Suppressor macrophage (primary cell): ENCODE measurements around the gene ASRGL1.
A peak's percentile ranks its signal among the peaks of the same experiment; 100 is the strongest.
"Not testable (repeated sequence)": the region's sequence is repeated elsewhere in the genome, so short reads cannot be mapped to it uniquely, and the experiment has no call there.

Source experiments
- DNase-seq, 4 experiments: peaks; one replicate each; pipeline ENCODE4 v3.0.0-alpha.2; 2020 to 2022
- total RNA-seq, 17 experiments: gene quantifications; one replicate each; lab custom pipeline; 2026; ENCODE audit warnings: mixed read lengths in 6 of 17, inconsistent platforms in 3 of 17; lab: John Stamatoyannopoulos, UW

The ASRGL1 gene
- total RNA-seq: 8.0 to 37.7 (median 22.4) reads per million in 17 experiments

DNA sequence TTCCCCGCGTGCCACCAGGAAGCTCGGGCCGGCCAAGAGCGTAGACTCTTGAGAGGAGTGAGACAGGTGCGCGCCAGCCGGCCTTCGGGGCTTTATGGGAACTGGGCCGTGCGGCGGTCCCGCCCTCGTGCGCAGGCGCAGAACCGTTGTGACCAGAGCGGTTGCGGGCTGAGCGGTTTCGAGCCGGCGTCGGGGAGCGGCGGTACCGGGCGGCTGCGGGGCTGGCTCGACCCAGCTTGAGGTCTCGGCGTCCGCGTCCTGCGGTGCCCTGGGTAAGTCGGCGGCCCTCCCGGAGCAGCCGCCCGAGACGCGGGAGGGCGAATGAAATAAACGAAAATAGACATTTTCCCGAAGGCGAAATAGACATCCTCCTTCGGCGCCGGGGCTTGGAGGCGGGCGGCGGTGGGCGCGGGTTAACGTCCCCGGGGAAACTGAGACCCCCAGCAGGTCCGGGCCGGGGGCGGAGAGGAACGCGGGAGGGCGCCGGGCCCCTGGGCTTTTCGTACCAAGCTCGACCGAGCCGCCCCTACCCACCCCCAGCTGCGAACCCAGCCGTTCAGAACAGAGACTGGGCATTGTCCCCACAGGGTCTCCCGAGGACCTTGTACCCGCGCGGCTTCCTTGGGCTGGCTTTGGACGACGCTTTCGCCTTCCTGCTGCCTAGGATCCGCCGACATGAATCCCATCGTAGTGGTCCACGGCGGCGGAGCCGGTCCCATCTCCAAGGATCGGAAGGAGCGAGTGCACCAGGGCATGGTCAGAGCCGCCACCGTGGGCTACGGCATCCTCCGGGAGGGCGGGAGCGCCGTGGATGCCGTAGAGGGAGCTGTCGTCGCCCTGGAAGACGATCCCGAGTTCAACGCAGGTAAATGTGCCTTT is at the start of gene ASRGL1:
ASRGL1 (plus strand) TSS at position 146 of the 879 bp plus-strand sequence; CDS start at position 676, 530 bp downstream.
- DNase-seq: peak; percentile 85 to 94 (median 90)

DNA sequence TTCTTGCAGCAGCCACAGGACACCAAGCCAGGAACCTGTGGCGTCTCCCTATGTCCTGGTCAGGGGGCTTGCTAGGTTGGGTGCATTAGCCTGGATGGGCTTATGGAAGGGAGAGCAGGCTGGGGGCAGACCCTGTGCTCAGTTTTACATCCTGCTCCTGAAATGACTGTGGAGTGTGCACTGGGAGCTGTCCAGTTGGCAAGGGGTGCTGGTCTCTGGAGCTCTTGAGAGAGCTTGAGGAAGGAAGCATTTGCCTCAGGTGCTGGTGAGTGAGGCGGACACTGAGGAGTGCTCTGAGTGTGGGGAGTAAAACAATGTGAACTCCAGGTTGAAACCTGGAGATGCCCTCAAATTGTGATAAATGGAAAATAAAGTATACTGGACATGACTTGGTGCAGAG is 41.7 kb upstream of the ASRGL1 start:
- peak in 2 of 4 experiments; percentile 22 to 38 for DNase-seq

DNA sequence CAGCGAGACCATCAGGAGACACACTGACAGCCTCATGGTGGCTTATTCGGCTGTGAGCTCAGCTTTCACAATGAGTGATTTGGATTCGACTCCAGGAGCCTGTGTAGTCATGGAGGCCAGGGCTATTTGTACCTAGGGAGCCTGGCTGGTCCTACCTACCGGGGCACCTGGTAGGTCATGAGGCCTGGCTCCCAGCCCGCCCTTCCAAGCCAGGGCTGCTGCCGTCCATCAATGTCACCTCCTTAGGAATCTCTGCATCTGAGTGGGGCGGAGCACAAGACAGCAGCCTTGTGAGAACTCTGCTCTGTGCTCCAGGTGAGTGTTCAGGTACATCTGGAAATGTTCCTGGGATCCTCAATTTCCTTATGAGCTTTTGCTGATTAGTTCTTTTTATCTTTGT is 38.3 kb upstream of the ASRGL1 start, which contains the start of gene SCGB1D4:
SCGB1D4 (minus strand) TSS at position 101 of the 400 bp plus-strand sequence; CDS start at position 36, 65 bp downstream.
- DNase-seq: no peak

DNA sequence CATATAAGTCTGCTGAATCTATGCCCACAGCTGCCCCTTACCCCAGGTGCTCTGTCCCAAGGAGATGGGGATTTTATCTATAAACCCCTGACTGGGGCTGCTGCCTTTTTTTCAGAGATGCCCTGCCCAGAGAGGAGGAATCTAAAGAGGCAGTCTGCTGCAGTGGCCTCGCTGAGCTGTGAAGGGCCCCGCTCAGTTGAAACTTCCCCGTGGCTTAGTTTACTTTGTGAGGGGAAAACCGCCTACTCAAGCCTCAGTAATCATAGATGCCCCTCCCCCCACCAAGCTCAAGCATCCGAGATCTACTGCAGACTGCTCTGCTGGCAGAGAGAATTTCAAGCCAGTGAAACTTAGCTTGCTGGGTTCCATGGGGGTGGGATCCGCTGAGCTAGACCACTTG is 31.0 kb upstream of the ASRGL1 start:
- DNase-seq: no peak

DNA sequence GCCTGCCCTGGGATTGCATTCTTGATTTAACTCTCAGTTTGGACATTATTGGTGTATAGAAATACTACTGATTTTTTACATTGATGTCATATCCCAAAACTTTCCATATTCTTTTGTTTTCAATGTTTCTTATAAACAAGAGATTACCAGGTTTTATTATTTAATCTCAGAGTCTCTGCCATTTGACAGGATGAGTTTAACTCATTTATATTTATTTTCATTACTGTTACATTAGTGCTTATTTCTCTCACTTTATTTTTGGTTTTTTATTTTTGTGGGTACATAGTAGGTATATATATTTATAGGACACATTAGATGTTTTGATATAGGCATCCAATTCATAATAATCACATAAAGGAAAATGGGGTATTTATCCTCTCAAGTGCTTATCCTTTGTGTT is 29.3 kb upstream of the ASRGL1 start:
- no peak for DNase-seq

DNA sequence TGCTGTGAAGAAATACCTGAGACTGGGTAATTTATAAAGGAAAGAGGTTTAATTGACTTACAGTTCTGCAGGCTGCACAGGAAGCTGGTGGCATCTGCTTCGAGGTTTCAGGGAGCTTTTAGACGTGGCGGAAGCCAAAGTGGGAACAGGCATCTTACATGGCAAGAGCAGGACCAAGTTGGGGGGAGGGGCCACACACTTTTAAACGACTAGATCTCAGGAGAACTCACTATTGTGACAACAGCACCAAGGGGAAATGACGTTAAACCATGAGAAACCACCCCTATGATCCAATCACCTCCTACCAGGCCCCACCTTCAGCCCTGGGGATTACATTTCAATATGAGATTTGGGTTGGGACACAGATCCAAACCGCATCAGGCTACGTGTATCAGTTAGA is 27.3 kb upstream of the ASRGL1 start:
- DNase-seq: peak in 1 of 4 experiments; percentile 15

DNA sequence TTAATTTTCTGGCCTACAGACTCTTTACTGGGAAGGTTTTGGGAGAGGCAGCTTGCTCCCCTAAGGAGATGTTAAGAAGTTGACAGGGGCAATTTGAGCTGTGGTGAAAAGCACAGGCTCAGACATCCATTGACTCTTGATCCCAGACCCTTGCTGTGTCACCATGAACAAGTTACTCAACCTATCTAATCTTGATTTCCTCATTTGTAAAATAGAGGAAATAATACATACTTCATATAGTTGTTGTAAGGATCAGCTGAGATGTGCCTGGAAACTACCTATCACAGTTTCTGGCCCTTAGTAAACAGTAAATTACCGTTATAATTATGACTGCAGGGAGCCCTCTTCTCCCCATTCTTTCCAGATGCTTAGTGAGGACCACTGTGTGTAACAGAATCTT is 21.8 kb upstream of the ASRGL1 start:
- DNase-seq: peak; percentile 17 to 71 (median 50)

DNA sequence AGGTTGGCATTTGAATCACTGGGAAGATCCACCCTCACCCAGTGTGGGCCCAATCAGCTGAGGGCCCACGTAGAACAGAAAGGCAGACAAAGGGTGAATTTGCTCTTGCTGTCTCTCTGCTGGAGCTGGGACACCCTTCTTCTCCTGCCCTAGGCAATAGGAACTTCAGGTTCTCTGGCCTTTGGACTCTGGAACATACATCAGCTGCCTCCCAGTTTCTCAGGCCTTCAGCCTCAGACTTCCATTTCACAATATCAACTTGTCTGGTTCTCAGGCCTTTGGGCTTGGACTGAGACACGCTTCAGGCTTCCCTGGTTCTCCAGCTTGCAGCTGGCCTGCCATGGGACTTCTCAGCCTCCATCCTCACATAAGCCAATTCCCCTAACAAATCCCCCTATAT is 14.7 kb upstream of the ASRGL1 start:
- DNase-seq: no peak

DNA sequence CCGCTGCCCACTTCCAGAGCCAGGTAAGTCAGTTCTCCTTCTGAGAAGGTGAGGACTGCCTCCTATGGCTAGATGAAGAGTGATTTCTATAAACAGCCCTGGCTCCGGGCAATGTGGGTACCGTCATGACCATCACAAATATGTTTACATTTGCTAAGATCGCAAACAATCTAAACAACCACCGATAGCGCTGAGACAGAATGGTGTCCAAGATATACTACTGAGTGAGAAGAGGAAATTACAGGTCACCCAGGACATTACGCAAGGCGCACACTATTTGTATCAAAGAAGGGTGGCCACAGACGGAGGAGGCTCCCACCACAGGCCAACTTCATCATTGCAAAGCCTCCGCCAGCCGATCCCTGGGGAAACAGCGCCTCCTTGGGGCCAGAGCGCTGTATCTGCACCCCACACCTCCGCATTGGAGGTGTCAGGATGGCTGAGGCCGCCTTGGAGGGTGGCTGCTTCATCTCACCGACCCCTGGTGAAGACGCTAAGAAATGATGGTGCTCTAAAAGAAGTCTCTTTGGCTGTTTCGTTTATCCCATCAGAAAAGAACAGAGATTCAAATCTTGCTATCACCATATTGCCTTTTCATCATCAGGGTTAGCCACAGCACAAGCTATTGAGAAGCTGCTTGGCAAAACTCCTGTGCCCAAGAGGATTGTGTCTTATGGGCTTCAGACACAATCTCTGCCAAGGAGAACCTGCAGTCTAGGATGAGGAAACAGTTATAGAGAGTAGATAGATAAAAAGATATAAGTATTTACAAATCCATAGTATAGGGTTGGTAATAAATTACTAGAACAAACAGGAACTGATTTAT is 12.3 kb upstream of the ASRGL1 start:
- DNase-seq: peak; percentile 89 to 92 (median 90)

DNA sequence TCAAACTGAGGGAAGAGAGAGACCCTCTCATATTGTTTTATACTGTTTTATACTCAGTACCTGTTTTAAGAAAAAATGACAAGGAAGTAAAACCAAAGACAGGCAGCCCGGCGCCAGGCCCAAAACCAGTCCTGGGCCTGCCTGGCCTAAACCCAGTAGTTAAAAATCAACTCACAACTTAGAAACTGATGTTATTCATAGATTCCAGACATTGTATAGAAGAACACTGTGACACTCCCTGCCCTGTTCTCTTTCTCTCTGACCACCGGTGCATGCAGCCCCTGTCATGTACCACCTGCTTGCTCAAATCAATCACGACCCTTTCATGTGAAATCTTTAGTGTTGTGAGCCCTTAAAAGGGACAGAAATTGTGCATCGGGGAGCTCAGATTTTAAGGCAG is 11.5 kb upstream of the ASRGL1 start:
- not testable (repeated sequence) for DNase-seq

DNA sequence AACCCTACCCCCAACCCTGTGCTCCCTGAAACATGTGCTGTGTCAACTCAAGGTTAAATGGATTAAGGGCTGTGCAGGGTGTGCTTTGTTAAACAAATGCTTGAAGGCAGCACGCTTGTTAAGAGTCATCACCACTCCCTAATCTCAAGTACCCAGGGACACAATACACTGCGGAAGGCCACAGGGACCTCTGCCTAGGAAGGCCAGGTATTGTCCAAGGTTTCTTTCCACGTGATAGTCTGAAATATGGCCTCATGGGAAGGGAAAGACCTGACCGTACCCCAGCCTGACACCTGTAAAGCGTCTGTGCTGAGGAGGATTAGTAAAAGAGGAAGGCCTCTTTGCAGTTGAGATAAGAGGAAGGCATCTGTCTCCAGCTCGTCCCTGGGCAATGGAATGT is 10.5 kb upstream of the ASRGL1 start:
- not testable (repeated sequence) for DNase-seq

DNA sequence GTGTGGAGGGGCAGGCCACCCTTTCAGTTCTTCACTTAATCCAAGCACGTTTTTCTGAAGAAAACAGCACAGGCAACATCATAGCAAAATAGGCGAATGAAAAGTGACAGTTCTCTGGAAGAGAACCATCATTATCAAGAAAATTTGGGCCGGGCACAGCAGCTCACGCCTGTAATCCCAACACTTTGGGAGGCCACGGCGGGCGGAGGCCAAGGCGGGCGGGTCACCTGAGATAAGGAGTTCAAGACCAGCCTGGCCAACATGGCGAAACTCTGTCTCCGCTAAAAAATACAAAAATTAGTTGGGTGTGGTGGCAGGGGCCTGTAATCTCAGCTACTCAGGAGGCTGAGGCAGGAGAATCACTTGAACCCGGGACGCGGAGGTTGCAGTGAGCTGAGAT is 9.7 kb upstream of the ASRGL1 start:
- not testable (repeated sequence) for DNase-seq

DNA sequence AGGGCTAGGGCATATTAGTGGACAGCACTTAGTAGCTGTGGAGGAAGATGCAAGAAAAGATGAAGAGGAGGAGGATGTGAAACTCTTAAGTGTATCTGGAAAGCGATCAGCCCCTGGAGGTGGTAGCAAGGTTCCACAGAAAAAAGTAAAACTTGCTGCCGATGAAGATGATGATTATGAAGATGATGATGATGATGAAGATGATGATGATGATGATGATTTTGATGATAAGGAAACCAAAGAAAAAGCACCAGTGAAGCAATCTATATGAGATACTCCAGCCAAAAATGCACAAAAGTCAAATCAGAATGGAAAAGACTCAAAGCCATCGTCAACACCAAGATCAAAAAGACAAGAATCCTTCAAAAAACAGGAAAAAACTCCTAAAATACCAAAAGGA is 6.0 kb upstream of the ASRGL1 start:
- not testable (repeated sequence) for DNase-seq

DNA sequence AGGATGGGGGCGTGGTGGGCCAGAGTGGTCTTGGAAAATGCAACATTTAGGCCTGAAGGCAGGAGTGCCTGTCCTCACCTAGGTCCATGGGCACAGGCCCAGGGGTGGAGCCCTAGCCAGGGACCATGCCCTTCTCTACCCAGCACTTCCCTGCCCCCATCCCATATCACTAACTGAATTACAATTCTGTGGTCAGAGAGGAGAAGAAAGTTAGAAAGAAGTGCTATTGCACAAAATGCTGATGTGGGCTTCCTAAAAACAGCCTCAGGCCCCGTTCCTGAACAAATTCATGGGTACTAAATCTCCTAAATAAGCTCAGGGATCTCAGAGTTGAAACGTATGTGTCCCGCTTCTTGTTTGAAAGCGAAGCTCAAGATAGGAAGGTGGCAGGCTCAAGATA is 3.5 kb upstream of the ASRGL1 start:
- peak in 2 of 4 experiments; percentile 16 to 40 for DNase-seq

DNA sequence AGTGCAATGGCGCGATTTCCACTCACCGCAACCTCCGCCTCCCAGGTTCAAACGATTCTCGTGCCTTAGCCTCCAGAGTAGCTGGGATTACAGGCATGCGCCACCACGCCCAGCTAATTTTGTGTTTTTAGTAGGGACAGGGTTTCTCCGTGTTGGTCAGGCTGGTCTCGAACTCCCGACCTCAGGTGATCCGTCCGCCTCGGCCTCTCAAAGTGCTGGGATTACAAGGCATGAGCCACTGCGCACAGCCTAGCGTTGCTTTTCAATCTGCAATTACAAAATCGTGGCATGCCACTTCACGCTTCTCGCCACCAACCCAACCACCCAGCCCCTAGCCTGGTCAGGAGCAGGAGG is 322 bp upstream of the ASRGL1 start:
- not testable (repeated sequence) for DNase-seq

DNA sequence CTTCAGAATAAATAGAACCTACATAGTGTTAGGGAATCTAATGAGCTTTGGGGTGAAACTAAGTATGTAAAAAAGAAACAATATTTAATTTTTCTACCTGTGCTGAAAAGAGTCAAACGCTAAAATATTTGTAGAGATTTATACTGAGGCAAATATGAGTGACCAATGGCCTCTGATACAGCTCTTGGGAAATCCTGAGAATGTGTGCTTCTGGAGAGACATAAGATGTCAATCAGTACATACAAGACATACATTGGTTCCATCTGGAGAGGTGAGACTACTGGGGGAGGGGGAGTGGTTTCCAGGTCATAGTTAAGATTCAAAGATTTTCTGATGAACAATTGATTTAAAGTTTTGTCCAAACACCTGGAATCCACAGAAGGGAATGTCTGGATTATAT is 970 bp downstream of the ASRGL1 start:
- DNase-seq: no peak

DNA sequence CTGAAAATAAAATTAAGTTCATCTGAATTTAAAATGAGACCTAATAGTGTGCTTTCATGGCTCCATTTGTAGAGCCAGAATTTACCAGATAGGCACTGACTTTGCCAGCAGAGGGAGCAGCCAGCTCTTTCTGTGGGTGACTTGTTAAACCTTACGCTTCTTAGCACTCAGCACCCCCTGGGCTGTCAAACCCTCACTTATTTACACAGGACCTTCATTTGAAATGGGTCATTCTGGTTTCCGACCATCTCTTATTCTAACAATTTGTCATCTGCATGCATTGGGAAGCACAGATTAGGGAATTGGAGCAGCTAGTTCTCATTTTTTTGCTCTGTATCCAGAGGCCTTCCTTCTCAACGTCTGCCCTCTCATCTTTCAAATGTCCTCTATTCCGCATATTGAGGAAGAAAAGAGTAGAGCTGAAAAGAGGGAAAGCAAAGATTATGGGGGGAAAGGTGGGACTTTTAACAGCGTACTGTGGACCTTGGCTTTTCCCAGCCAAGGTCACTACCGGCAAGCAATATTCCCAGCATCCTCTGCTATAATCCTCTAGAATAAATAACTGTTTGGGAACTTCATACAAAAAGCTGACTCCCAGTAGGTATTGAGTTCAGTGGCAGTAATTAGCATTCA is 3.1 kb downstream of the ASRGL1 start:
- peak; percentile 65 to 81 (median 76) for DNase-seq

DNA sequence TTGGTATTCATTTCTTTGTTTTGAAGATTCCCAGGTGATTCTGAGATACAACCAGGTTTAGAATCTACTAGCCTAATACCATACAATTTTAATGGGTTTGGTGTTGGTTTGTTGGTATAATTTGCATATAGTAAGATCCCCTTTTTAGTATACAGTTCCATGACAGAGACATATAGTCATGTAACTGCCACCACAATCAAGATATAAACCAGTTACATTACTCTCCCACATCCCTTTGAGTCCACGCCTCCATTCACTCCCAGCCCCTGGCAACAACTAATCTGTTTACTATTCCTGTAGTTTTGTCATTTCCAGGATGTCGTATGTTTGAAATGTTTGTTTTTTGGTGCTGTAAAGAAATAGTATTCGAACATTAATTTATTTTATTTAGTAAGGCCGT is 4.3 kb downstream of the ASRGL1 start:
- peak in 1 of 4 experiments; percentile 6 for DNase-seq

DNA sequence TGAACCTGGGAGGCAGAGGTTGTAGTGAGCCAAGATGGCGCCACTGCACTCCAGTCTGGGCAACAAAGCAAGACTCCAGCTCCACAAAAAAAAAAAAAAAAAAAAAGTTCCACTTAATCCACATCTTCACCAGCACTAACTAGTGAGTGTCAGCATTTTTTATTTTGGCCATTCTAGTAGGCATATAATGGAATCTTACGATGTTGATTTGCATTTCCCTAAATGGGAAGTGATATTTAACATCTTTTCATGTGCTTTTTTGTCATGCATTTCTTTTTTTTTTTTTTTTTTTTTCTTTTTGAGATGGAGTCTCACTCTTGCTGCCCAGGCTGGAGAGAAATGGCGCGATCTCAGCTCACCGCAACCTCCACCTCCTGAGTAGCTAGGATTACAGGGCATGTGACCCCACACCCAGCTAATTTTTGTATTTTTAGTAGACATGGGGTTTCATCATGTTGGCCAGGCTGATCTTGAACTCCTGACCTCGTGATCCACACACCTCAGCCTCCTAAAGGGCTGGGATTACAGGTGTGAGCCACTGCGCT is 6.5 kb downstream of the ASRGL1 start:
- DNase-seq: peak in 3 of 4 experiments; percentile 67 to 76 (median 73)

DNA sequence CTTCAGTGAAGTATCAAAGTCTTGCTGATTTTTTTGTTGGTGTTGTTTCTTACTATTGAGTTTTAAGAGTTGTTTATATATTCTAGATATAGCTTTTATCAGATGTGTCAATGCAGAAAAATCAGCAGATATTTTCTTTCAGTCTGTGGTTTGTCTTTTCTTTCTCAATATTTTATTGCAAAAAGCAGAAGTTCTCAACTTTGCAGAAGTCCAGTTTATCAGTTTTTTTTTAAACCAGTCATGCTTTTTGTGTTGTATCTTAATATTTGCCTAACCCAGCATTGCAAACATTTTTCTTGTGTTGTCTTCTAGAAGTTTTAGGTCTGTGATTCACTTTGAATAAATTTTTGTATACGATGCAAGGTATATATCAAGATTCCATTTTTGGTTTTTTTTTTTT is 7.0 kb downstream of the ASRGL1 start:
- peak in 2 of 4 experiments; percentile 86 to 88 for DNase-seq

DNA sequence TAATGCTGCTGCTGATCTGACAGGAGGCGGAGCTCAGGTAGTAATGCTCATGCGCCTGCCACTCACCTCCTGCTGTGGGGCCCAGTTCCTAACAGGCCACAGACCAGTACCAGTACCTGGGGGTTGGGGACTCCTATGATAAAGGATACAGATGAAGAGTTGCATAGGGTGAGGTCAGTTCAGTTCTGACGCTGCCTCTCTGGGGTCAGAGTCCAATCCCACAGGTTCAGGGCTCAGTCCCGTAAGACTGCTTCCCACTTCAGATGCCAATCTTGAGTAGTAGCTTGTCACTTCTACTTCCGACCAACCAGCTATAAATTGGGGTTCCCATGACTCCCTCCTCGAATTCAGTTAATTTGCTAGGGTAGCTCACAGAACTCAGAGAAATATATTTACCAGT is 8.6 kb downstream of the ASRGL1 start:
- no peak for DNase-seq
